WTC11 (cell line): Measurements from ENCODE around the gene FSD1L. TPM values are rescaled to one million over a fixed set of nuclear protein-coding genes. Genes with fewer than 3 reads are reported as not detected.

Experiments used
- ATAC-seq: fragments of 200-7000 bp; cut with Tn5 transposase; 2 replicates; pipeline ENCODE4 v1.10.0; 2021; ENCODE audit warnings: mild to moderate bottlenecking, moderate library complexity
- CTCF ChIA-PET: fragments of 300-600 bp; sonication (Branson Sonifier 250); formaldehyde crosslinking; loops from one replicate; lab custom pipeline; 2021; ENCODE audit warnings: antibody characterized with exemption; lab: Charles Lee
- POLR2A ChIA-PET: fragments of 350-600 bp; sonication (Branson Sonifier 250); formaldehyde crosslinking; loops from one replicate; lab custom pipeline; 2021; ENCODE audit warnings: antibody characterized with exemption; lab: Charles Lee
- DNase-seq: peaks from one replicate; pipeline ENCODE4 v3.0.0; 2021; ENCODE audit warnings: low spot score
- H3K27ac Mint-ChIP-seq: 2 replicates; pipeline ENCODE4 v1.8.0; 2021; ENCODE audit warnings: mixed read lengths
- H3K27me3 Mint-ChIP-seq: 2 replicates; pipeline ENCODE4 v1.8.0; 2021; ENCODE audit warnings: low read depth, mild to moderate bottlenecking, moderate library complexity, mixed read lengths
- H3K36me3 Mint-ChIP-seq: 2 replicates; pipeline ENCODE4 v1.8.0; 2021; ENCODE audit warnings: mixed read lengths
- H3K4me1 Mint-ChIP-seq: 2 replicates; pipeline ENCODE4 v1.8.0; 2022; ENCODE audit warnings: mixed read lengths
- H3K4me3 Mint-ChIP-seq: 2 replicates; pipeline ENCODE4 v1.8.0; 2021; ENCODE audit warnings: mild to moderate bottlenecking, moderate library complexity, mixed read lengths
- H3K9me3 Mint-ChIP-seq: 2 replicates; pipeline ENCODE4 v1.8.0; 2021; ENCODE audit warnings: mixed read lengths
- ELF4 ChIP-seq: sonication (generic); formaldehyde crosslinking; IDR thresholded peaks from 2 replicates; pipeline ENCODE4 v1.8.1; 2022; ENCODE audit warnings: low read depth, mild to moderate bottlenecking, moderate library complexity, missing genetic modification reagents
- ERG ChIP-seq: fragments of 250-450 bp; sonication (Bioruptor Pico); IDR thresholded peaks from 2 replicates; pipeline ENCODE4 v1.8.0; 2021; ENCODE audit warnings: mild to moderate bottlenecking
- NFYB ChIP-seq: sonication (generic); formaldehyde crosslinking; conservative IDR thresholded peaks from 2 replicates; pipeline ENCODE4 v1.8.0; 2022; ENCODE audit warnings: low read depth, missing genetic modification reagents
- NR3C1 ChIP-seq: sonication (generic); formaldehyde crosslinking; conservative IDR thresholded peaks from 2 replicates; pipeline ENCODE4 v1.8.1; 2023; ENCODE audit warnings: low read depth, mild to moderate bottlenecking, missing genetic modification reagents
- OVOL2 ChIP-seq: fragments of 250-450 bp; sonication (Bioruptor Pico); IDR thresholded peaks from 2 replicates; pipeline ENCODE4 v1.9.0; 2021; ENCODE audit warnings: mild to moderate bottlenecking, borderline replicate concordance
- PRRX2 ChIP-seq: fragments of 250-450 bp; sonication (Bioruptor Pico); IDR thresholded peaks from 2 replicates; pipeline ENCODE4 v1.8.0; 2021; ENCODE audit warnings: mild to moderate bottlenecking
- RORB ChIP-seq: fragments of 250-450 bp; sonication (Bioruptor Pico); IDR thresholded peaks from 2 replicates; pipeline ENCODE4 v1.9.0; 2021; ENCODE audit warnings: mild to moderate bottlenecking
- SP1 ChIP-seq: sonication (generic); formaldehyde crosslinking; conservative IDR thresholded peaks from 2 replicates; pipeline ENCODE4 v1.8.1; 2022; ENCODE audit warnings: missing genetic modification reagents
- TEAD1 ChIP-seq: sonication (generic); formaldehyde crosslinking; IDR thresholded peaks from 2 replicates; pipeline ENCODE4 v1.8.0; 2022; ENCODE audit warnings: mild to moderate bottlenecking, missing genetic modification reagents
- TP53 ChIP-seq: sonication (generic); formaldehyde crosslinking; IDR thresholded peaks from 2 replicates; pipeline ENCODE4 v1.8.1; 2023; ENCODE audit warnings: mild to moderate bottlenecking, missing genetic modification reagents
- ZNF121 ChIP-seq: sonication (generic); formaldehyde crosslinking; IDR thresholded peaks from 2 replicates; pipeline ENCODE4 v1.8.0; 2023; ENCODE audit warnings: missing genetic modification reagents
- ZNF263 ChIP-seq: sonication (generic); formaldehyde crosslinking; IDR thresholded peaks from 2 replicates; pipeline ENCODE4 v1.8.1; 2022; ENCODE audit warnings: low read depth, mild to moderate bottlenecking, moderate library complexity, missing genetic modification reagents
- ZNF281 ChIP-seq: sonication (generic); formaldehyde crosslinking; IDR thresholded peaks from 2 replicates; pipeline ENCODE4 v1.8.0; 2023; ENCODE audit warnings: mild to moderate bottlenecking, missing genetic modification reagents
- ZNF396 ChIP-seq: fragments of 250-450 bp; sonication (Bioruptor Pico); IDR thresholded peaks from 2 replicates; pipeline ENCODE4 v1.8.0; 2021; ENCODE audit warnings: mild to moderate bottlenecking, moderate library complexity, borderline replicate concordance
- total RNA-seq: library from RNA; stranded (reverse); gene quantifications from 3 replicates; pipeline ENCODE4 v1.2.3, GENCODE V29; 2021
- TF ChIP-seq, protein P1 (sequence below): sonication (generic); formaldehyde crosslinking; IDR thresholded peaks from 2 replicates; pipeline ENCODE4 v1.8.1; 2022; ENCODE audit warnings: missing genetic modification reagents, borderline replicate concordance
- TF ChIP-seq, protein P2 (sequence below): sonication (generic); formaldehyde crosslinking; IDR thresholded peaks from 2 replicates; pipeline ENCODE4 v1.8.0; 2022; ENCODE audit warnings: mild to moderate bottlenecking, missing genetic modification reagents
- TF ChIP-seq, protein P3 (sequence below): sonication (generic); formaldehyde crosslinking; IDR thresholded peaks from 2 replicates; pipeline ENCODE4 v1.8.0; 2022; ENCODE audit warnings: mild to moderate bottlenecking, missing genetic modification reagents
- TF ChIP-seq, protein P4 (sequence below): sonication (generic); formaldehyde crosslinking; IDR thresholded peaks from 2 replicates; pipeline ENCODE4 v1.8.1; 2022; ENCODE audit warnings: mild to moderate bottlenecking, moderate library complexity, missing genetic modification reagents
- TF ChIP-seq, protein P5 (sequence below): fragments of 200-600 bp; IDR thresholded peaks from 2 replicates; pipeline ENCODE4 v1.8.0; 2022; ENCODE audit warnings: antibody characterized with exemption
- TF ChIP-seq, protein P6 (sequence below): sonication (generic); formaldehyde crosslinking; conservative IDR thresholded peaks from 2 replicates; pipeline ENCODE4 v1.8.1; 2022; ENCODE audit warnings: mild to moderate bottlenecking, missing genetic modification reagents

FSD1L gene
- total RNA-seq, 1 experiment from 2014 or later, result 5.3 TPM

- CTCF ChIA-PET, result interaction anchor here (0.8 to 1.5 kb wide), 2 partner anchors 8 to 10 kb away, joined by 3 to 5 read pairs; no protein-coding TSS in a partner anchor
- Mint-ChIP-seq H3K4me3 (no peak overlapping the region), H3K9me3 (peaks cover 21% of the 10 kb centered on the region), H3K36me3 (peaks cover 4% of the 10 kb centered on the region), H3K4me1 (peaks cover 43% of the 10 kb centered on the region), H3K27me3 (no peaks in the 10 kb centered on the region), H3K27ac (peak overlapping the region; percentile 12; the same call in 1 of the 2 replicates)
- DNase-seq, result no peak
- TF ChIP-seq ERG (CRISPR knock-in tag) (no peak), ZNF396 (no peak), ELF4 (CRISPR knock-in tag) (no peak), TEAD1 (CRISPR knock-in tag) (no peak), RORB (CRISPR knock-in tag) (no peak), SP1 (CRISPR knock-in tag) (no peak)
- TF ChIP-seq, protein P1, sequence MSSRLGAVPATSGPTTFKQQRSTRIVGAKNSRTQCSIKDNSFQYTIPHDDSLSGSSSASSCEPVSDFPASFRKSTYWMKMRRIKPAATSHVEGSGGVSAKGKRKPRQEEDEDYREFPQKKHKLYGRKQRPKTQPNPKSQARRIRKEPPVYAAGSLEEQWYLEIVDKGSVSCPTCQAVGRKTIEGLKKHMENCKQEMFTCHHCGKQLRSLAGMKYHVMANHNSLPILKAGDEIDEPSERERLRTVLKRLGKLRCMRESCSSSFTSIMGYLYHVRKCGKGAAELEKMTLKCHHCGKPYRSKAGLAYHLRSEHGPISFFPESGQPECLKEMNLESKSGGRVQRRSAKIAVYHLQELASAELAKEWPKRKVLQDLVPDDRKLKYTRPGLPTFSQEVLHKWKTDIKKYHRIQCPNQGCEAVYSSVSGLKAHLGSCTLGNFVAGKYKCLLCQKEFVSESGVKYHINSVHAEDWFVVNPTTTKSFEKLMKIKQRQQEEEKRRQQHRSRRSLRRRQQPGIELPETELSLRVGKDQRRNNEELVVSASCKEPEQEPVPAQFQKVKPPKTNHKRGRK (CRISPR knock-in tag), result no peak
- TF ChIP-seq, protein P2, sequence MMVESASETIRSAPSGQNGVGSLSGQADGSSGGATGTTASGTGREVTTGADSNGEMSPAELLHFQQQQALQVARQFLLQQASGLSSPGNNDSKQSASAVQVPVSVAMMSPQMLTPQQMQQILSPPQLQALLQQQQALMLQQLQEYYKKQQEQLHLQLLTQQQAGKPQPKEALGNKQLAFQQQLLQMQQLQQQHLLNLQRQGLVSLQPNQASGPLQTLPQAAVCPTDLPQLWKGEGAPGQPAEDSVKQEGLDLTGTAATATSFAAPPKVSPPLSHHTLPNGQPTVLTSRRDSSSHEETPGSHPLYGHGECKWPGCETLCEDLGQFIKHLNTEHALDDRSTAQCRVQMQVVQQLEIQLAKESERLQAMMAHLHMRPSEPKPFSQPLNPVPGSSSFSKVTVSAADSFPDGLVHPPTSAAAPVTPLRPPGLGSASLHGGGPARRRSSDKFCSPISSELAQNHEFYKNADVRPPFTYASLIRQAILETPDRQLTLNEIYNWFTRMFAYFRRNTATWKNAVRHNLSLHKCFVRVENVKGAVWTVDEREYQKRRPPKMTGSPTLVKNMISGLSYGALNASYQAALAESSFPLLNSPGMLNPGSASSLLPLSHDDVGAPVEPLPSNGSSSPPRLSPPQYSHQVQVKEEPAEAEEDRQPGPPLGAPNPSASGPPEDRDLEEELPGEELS (CRISPR knock-in tag), result no peak
- TF ChIP-seq, protein P3, sequence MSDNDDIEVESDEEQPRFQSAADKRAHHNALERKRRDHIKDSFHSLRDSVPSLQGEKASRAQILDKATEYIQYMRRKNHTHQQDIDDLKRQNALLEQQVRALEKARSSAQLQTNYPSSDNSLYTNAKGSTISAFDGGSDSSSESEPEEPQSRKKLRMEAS, result no peak
- POLR2A ChIA-PET, result no interaction called here
- ATAC-seq, result no peak
Observed at GRCh38 chr9:105405514-105406131, 42.2 kb upstream of the FSD1L start.

DNA sequence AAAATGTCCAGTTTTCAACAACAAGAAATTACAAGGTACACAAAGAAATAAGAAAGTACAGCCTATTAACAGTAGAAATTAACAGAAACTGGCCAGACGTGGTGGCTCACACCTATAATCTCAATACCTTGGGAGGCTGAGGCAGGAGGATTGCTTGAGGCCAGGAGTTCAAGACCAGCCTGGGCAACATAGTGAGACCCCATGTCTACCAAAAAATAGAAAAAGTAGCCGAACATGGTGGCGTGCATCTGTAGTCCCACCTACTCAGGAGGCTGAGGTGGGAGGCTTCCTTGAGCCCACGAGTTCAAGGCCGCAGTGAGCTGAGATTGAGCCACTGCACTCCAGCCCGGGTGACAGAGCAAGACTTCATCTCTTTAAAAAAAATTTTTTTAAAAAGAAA lies 41.5 kb upstream of the FSD1L start:
- Mint-ChIP-seq H3K4me3 (no peak overlapping the region), H3K9me3 (peaks cover 26% of the 10 kb centered on the region), H3K27me3 (no peaks in the 10 kb centered on the region), H3K27ac (no peak overlapping the region), H3K4me1 (peaks cover 38% of the 10 kb centered on the region), H3K36me3 (peaks cover 9% of the 10 kb centered on the region)
- TF ChIP-seq, protein P4, sequence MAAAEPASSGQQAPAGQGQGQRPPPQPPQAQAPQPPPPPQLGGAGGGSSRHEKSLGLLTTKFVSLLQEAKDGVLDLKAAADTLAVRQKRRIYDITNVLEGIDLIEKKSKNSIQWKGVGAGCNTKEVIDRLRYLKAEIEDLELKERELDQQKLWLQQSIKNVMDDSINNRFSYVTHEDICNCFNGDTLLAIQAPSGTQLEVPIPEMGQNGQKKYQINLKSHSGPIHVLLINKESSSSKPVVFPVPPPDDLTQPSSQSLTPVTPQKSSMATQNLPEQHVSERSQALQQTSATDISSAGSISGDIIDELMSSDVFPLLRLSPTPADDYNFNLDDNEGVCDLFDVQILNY (CRISPR knock-in tag), result no peak
- peak; percentile 52; the same call in 1 of the 2 replicates for TF ChIP-seq ZNF121
- POLR2A ChIA-PET, result no interaction called here
- DNase-seq (no peak), ATAC-seq (no peak)
- CTCF ChIA-PET, result no interaction called here

GRCh38 chr9:105413525-105413924 lies 34.3 kb upstream of the FSD1L start:
- H3K4me1 Mint-ChIP-seq, result peaks cover 25% of the 10 kb centered on the region
- peak; percentile 74 for ATAC-seq
- peaks cover 17% of the 10 kb centered on the region for H3K27me3 Mint-ChIP-seq
- ChIA-PET CTCF (interaction anchor here (0.6 to 5.3 kb wide), 10 partner anchors 8 to 731 kb away, joined by 3 to 24 read pairs (median 4); partner anchors contain the start of gene SLC44A1), POLR2A (interaction anchor here (0.6 to 0.7 kb wide), 2 partner anchors 168 to 173 kb away, joined by 3 to 5 read pairs; no protein-coding TSS in a partner anchor)
- H3K27ac Mint-ChIP-seq, result no peak overlapping the region
- H3K36me3 Mint-ChIP-seq, result peaks cover 11% of the 10 kb centered on the region
- no peak overlapping the region for H3K4me3 Mint-ChIP-seq
- no peak for DNase-seq
- H3K9me3 Mint-ChIP-seq, result peaks cover 26% of the 10 kb centered on the region
- no peak for TF ChIP-seq SP1 (CRISPR knock-in tag)
- TF ChIP-seq NFYB (CRISPR knock-in tag), result no peak
- no peak for TF ChIP-seq TP53
- no peak for TF ChIP-seq OVOL2 (CRISPR knock-in tag)
- no peak for TF ChIP-seq ZNF396
- TF ChIP-seq, protein P5, sequence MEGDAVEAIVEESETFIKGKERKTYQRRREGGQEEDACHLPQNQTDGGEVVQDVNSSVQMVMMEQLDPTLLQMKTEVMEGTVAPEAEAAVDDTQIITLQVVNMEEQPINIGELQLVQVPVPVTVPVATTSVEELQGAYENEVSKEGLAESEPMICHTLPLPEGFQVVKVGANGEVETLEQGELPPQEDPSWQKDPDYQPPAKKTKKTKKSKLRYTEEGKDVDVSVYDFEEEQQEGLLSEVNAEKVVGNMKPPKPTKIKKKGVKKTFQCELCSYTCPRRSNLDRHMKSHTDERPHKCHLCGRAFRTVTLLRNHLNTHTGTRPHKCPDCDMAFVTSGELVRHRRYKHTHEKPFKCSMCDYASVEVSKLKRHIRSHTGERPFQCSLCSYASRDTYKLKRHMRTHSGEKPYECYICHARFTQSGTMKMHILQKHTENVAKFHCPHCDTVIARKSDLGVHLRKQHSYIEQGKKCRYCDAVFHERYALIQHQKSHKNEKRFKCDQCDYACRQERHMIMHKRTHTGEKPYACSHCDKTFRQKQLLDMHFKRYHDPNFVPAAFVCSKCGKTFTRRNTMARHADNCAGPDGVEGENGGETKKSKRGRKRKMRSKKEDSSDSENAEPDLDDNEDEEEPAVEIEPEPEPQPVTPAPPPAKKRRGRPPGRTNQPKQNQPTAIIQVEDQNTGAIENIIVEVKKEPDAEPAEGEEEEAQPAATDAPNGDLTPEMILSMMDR, result no peak
- TF ChIP-seq, protein P6, sequence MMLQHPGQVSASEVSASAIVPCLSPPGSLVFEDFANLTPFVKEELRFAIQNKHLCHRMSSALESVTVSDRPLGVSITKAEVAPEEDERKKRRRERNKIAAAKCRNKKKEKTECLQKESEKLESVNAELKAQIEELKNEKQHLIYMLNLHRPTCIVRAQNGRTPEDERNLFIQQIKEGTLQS (CRISPR knock-in tag), result no peak
- no peak for TF ChIP-seq ZNF263 (CRISPR knock-in tag)
- no peak for TF ChIP-seq PRRX2 (CRISPR knock-in tag)
- no peak for TF ChIP-seq NR3C1 (CRISPR knock-in tag)
- no peak for TF ChIP-seq ZNF281
- no peak for TF ChIP-seq ZNF121
